Fibroblast of lung (primary cell): ENCODE results near the gene AIPL1. TPM values are rescaled to one million over a fixed set of nuclear protein-coding genes. Genes with fewer than 3 reads are reported as not detected.

Experiments
- DNase-seq, 2 donors: peaks; one replicate each; pipeline versions ENCODE4 v3.0.0 to v3.0.0-alpha.2; 2010; ENCODE audit warnings: low read depth in 2 of 2
- H2AFZ ChIP-seq: 2 replicates; pipeline ENCODE4 v1.5.1; 2012; ENCODE audit warnings: low read length, control low read depth, inconsistent platforms
- H3K27ac ChIP-seq: 2 replicates; pipeline ENCODE4 v1.5.1; 2011; ENCODE audit warnings: low read length, control low read depth; ENCODE audit not compliant: insufficient read depth
- H3K27me3 ChIP-seq: 2 replicates; pipeline ENCODE4 v1.5.1; 2011; ENCODE audit warnings: mild to moderate bottlenecking, low read length; ENCODE audit not compliant: control insufficient read depth, insufficient read depth
- H3K36me3 ChIP-seq: 2 replicates; pipeline ENCODE4 v1.5.1; 2011; ENCODE audit warnings: low read length; ENCODE audit not compliant: control insufficient read depth, insufficient read depth
- H3K4me1 ChIP-seq: 2 replicates; pipeline ENCODE4 v1.5.1; 2011; ENCODE audit warnings: low read length; ENCODE audit not compliant: control insufficient read depth, insufficient read depth; ENCODE audit errors: extremely low read depth
- H3K4me2 ChIP-seq: 2 replicates; pipeline ENCODE4 v1.5.1; 2011; ENCODE audit warnings: low read length, control low read depth; ENCODE audit not compliant: insufficient read depth; ENCODE audit errors: extremely low read depth
- H3K4me3 ChIP-seq, 4 experiments: fragments of 200-600 bp in 1 of 4; sonication (generic) in 1 of 4; replicated peaks in 1 of 4; 2 replicates each; pipeline ENCODE4 v1.5.1; 2011 to 2016; ENCODE audit warnings: low read length in 4 of 4, low read depth in 3 of 4, mild to moderate bottlenecking in 3 of 4, control low read depth in 2 of 4, inconsistent platforms in 1 of 4, mixed read lengths in 1 of 4; ENCODE audit not compliant: insufficient read depth in 1 of 4; ENCODE audit errors: control extremely low read depth in 1 of 4
- H3K79me2 ChIP-seq: 2 replicates; pipeline ENCODE4 v1.5.1; 2012; ENCODE audit warnings: mild to moderate bottlenecking, low read length, inconsistent platforms; ENCODE audit not compliant: control insufficient read depth, insufficient read depth
- H3K9ac ChIP-seq: 2 replicates; pipeline ENCODE4 v1.5.1; 2011; ENCODE audit warnings: mild to moderate bottlenecking, low read length, control low read depth; ENCODE audit not compliant: insufficient read depth
- H3K9me3 ChIP-seq: 2 replicates; pipeline ENCODE4 v1.5.1; 2012; ENCODE audit warnings: low read depth, low read length; ENCODE audit not compliant: control insufficient read depth, insufficient read depth
- H4K20me1 ChIP-seq: 2 replicates; pipeline ENCODE4 v1.5.1; 2011; ENCODE audit warnings: low read length; ENCODE audit not compliant: control insufficient read depth, insufficient read depth; ENCODE audit errors: extremely low read depth
- CTCF ChIP-seq, 2 donors: IDR thresholded peaks in 1 of 2; conservative IDR thresholded peaks in 1 of 2; 1 replicate in 1 of 2; 2 replicates in 1 of 2; pipeline ENCODE4 v1.5.1; 2011 to 2012; ENCODE audit warnings: low read length in 2 of 2, control low read depth in 1 of 2, inconsistent platforms in 1 of 2, low read depth in 1 of 2, mild to moderate bottlenecking in 1 of 2
- EZH2 ChIP-seq: IDR thresholded peaks from 2 replicates; pipeline ENCODE4 v1.5.1; 2012; ENCODE audit warnings: low read length, control low read depth, mild to moderate bottlenecking; ENCODE audit errors: missing control alignments
- polyA plus RNA-seq, 2 donors: library from polyadenylated mRNA; depleted of rRNA in 1 of 2; stranded (reverse) in 1 of 2; unstranded in 1 of 2; fragments of >200 nt; gene quantifications; 2 replicates each; pipeline ENCODE4 v1.2.1, GENCODE V29; 2011 to 2012; ENCODE audit warnings: missing spikeins in 1 of 2
- total RNA-seq: library from RNA; depleted of rRNA; stranded (reverse); fragments of >200 nt; gene quantifications from 2 replicates; pipeline ENCODE4 v1.2.1, GENCODE V29; 2014

The AIPL1 gene
- total and polyA plus RNA-seq, 2 donors (not counting 1 experiment from before 2014, with no cell fraction given), result 0.05 TPM; not detected in 1

GRCh38 chr17:6394055-6394606 lies 40.8 kb downstream of the AIPL1 start:
- Histone ChIP-seq H3K27me3 (no peaks in the 10 kb centered on the region), H3K79me2 (no peaks in the 10 kb centered on the region), H4K20me1 (no peaks in the 10 kb centered on the region), H3K4me3 (no peak overlapping the region), H3K4me2 (no peak overlapping the region), H3K4me1 (no peaks in the 10 kb centered on the region), H3K36me3 (no peaks in the 10 kb centered on the region), H3K9ac (no peak overlapping the region), H3K27ac (no peak overlapping the region), H2AFZ (no peak overlapping the region), H3K9me3 (no peaks in the 10 kb centered on the region)
- TF ChIP-seq CTCF (conservative IDR thresholded peaks at IDR 0.05 in 1 of 2, IDR thresholded peaks at IDR 0.05 in 1 of 2; ENCODE audit: low read depth in 1 of 2, low read length in 2 of 2), result no peak
- no peak for TF ChIP-seq EZH2
- DNase-seq, result no peak

- Histone ChIP-seq H3K36me3 (no peaks in the 10 kb centered on the region), H3K79me2 (no peaks in the 10 kb centered on the region), H3K9me3 (no peaks in the 10 kb centered on the region), H4K20me1 (no peaks in the 10 kb centered on the region), H3K27me3 (no peaks in the 10 kb centered on the region), H3K4me3 (no peak overlapping the region), H2AFZ (no peak overlapping the region), H3K4me1 (no peaks in the 10 kb centered on the region), H3K4me2 (no peak overlapping the region), H3K9ac (no peak overlapping the region), H3K27ac (no peak overlapping the region)
- DNase-seq, result no peak
- TF ChIP-seq CTCF (conservative IDR thresholded peaks at IDR 0.05 in 1 of 2, IDR thresholded peaks at IDR 0.05 in 1 of 2; ENCODE audit: low read depth in 1 of 2, low read length in 2 of 2) (no peak), EZH2 (no peak)
These were observed 41.5 kb downstream of the AIPL1 start for GRCh38 chr17:6393351-6393952.

- TF ChIP-seq EZH2, result no peak
- no peak for TF ChIP-seq CTCF (conservative IDR thresholded peaks at IDR 0.05 in 1 of 2, IDR thresholded peaks at IDR 0.05 in 1 of 2; ENCODE audit: low read depth in 1 of 2, low read length in 2 of 2)
- H3K4me2 ChIP-seq, result no peak overlapping the region
- DNase-seq, result peak in 1 of 2 donors; percentile 46
- no peaks in the 10 kb centered on the region for H3K27me3 ChIP-seq
- H3K4me3 ChIP-seq, result no peak overlapping the region
- H3K4me1 ChIP-seq, result no peaks in the 10 kb centered on the region
- H3K79me2 ChIP-seq, result no peaks in the 10 kb centered on the region
- H3K9me3 ChIP-seq, result no peaks in the 10 kb centered on the region
- H3K36me3 ChIP-seq, result no peaks in the 10 kb centered on the region
- H3K9ac ChIP-seq, result no peak overlapping the region
- H2AFZ ChIP-seq, result no peak overlapping the region
- no peaks in the 10 kb centered on the region for H4K20me1 ChIP-seq
- no peak overlapping the region for H3K27ac ChIP-seq
These were observed 42.1 kb downstream of the AIPL1 start for GRCh38 chr17:6392609-6393350.
